ENCODE data around the gene CLK3. TPM values are rescaled to one million over a fixed set of nuclear protein-coding genes. Genes with fewer than 3 reads are reported as not detected.

CLK3 gene
- total and polyA plus RNA-seq, 2 of the 8 experiments (the other 6 are each of a cell fraction or from before 2014, with no cell fraction given) = 43.5 to 67.3 TPM

DNA sequence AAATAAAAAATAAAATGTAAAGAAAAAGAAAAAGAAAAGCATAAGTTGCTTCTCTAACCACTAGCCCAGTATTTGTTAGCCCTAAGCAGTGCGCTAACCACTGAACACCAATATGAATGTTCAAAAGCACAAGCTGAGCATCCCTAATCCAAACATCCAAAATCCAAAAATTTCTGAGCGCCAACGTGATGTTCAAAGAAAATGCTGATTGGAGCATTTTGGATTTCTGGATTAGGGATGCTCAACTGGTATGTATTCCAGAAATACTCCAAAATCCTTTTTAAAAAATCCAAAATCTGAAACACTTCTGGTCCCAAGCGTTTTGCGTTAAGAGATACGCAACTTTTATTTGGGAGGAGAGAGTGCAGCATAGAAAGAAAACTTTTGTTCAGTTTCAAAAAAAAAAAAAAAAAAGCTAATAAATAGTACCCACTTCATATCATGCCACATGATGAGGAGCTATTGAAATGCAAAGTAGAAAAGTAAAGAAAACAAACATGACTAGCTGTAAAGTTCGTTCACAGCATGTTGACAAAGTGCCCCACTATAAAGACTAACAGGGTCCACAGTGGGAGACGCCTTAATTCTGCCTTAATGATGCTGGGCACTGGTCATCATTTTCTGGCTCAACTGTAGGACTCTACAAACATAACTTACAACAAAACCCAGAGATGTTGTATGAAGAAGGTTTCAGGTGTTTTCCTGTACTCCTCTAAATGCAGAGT is 47.8 kb downstream of the CLK3 start:
- no peak overlapping the region for H3K4ac ChIP-seq (replicated peaks; ENCODE audit: insufficient read length, low read depth, low read length)
- 0 out of 7 replicates have a peak, but pooled peaks cover 0 to 2% (median 0%) of the 10 kb centered on the region in 4 experiments for H3K4me1 ChIP-seq (replicated peaks in 1 of 4; ENCODE audit: control insufficient read depth in 3 of 4, insufficient read depth in 4 of 4, low read length in 3 of 4)
- no peak overlapping the region for H3K4me2 ChIP-seq (ENCODE audit: insufficient read depth in 1 of 2, low read depth in 2 of 2, low read length in 2 of 2)
- no peak overlapping the region for H3K23ac ChIP-seq (ENCODE audit: insufficient read length)
- peaks cover 0 to 7% of the 10 kb centered on the region in 2 experiments; a peak in 1 of 4 replicates for H3K79me2 ChIP-seq (ENCODE audit: control insufficient read depth in 1 of 2, insufficient read depth in 2 of 2, low read length in 2 of 2)
- H3K36me3 ChIP-seq (ENCODE audit: control insufficient read depth in 2 of 4, insufficient read depth in 4 of 4, low read length in 3 of 4) = peaks cover 0 to 2% (median 0%) of the 10 kb centered on the region in 4 experiments; a peak in 1 of 8 replicates
- no peak overlapping the region for H3K14ac ChIP-seq (ENCODE audit: insufficient read length)
- POLR2A ChIA-PET (ENCODE audit: partially characterized antibody) = interaction anchor here (1.6 kb wide), 1 partner anchor 97 kb away, joined by 3 read pairs; no protein-coding TSS in a partner anchor
- no peak for DNase-seq (ENCODE audit: low read depth in 1 of 2, low spot score in 2 of 2)
- no peaks in the 10 kb centered on the region for H3K27me3 ChIP-seq (replicated peaks in 1 of 4; ENCODE audit: control insufficient read depth in 3 of 4, extremely low read depth in 1 of 4, insufficient read depth in 3 of 4, low read length in 3 of 4)
- H3K18ac ChIP-seq (ENCODE audit: extremely low read depth, low read length) = no peak overlapping the region
- H2BK20ac ChIP-seq (ENCODE audit: low read length) = no peak overlapping the region
- H2AK5ac ChIP-seq (ENCODE audit: low read depth, low read length) = no peak overlapping the region
- no peak overlapping the region for H3K4me3 ChIP-seq (ENCODE audit: extremely low read depth in 1 of 4, insufficient read depth in 2 of 4, low read depth in 3 of 4, low read length in 4 of 4)
- H3K56ac ChIP-seq (replicated peaks; ENCODE audit: insufficient read length, low read depth, low read length) = no peak overlapping the region
- H4K8ac ChIP-seq (ENCODE audit: extremely low read depth, insufficient read depth, low read length) = no peak overlapping the region
- H2BK15ac ChIP-seq (ENCODE audit: low read length) = no peak overlapping the region
- no peak overlapping the region for H2BK5ac ChIP-seq (ENCODE audit: low read depth, low read length)
- H3K9ac ChIP-seq (replicated peaks in 1 of 4; ENCODE audit: extremely low read depth in 1 of 4, low read depth in 3 of 4, low read length in 3 of 4) = no peak overlapping the region
- no peak overlapping the region for H3K27ac ChIP-seq (ENCODE audit: low read depth, low read length)
- H4K20me1 ChIP-seq (replicated peaks in 1 of 2; ENCODE audit: control insufficient read depth in 1 of 2, insufficient read depth in 2 of 2, low read length in 2 of 2) = peaks cover 0 to 4% of the 10 kb centered on the region in 2 experiments
- H4K91ac ChIP-seq (replicated peaks; ENCODE audit: insufficient read length, low read length) = no peak overlapping the region
- no peak overlapping the region for H2AFZ ChIP-seq (ENCODE audit: low read length)
- CTCF ChIA-PET (ENCODE audit: partially characterized antibody) = interaction anchor here (0.8 to 3.0 kb wide), 13 partner anchors 8 to 137 kb away, joined by 3 to 14 read pairs (median 3); no protein-coding TSS in a partner anchor
- no peaks in the 10 kb centered on the region for H3K23me2 ChIP-seq (ENCODE audit: low read depth, low read length)
- WGBS, 2 experiments (ENCODE audit: extremely low coverage in 1 of 2, insufficient coverage in 1 of 2, insufficient read length in 1 of 2, insufficient replicate concordance in 2 of 2, low coverage in 1 of 2, low lambda C conversion rate in 2 of 2, missing lambda C conversion rate in 1 of 2) = 87% methylated on average over 8 of the region's 8 CpGs; no CpG with 5 or more reads in 1 of the 2 experiments
- H3K79me1 ChIP-seq (ENCODE audit: low read depth, low read length) = no peaks in the 10 kb centered on the region; the same call in 1 of the 2 replicates
- no peaks in the 10 kb centered on the region for H3K9me3 ChIP-seq (ENCODE audit: insufficient read depth in 2 of 2, low read depth in 1 of 2, low read length in 1 of 2)
- no peak for TF ChIP-seq JUN (IDR thresholded peaks at IDR 0.05; ENCODE audit: low read depth, low read length)
- no peak for TF ChIP-seq NANOG (IDR thresholded peaks at IDR 0.05; ENCODE audit: insufficient read depth, low read depth, low read length, poor library complexity, severe bottlenecking)
- no peak for TF ChIP-seq POLR2A (IDR thresholded peaks at IDR 0.05; ENCODE audit: control extremely low read depth in 1 of 2, low read depth in 2 of 2, low read length in 2 of 2)
- TF ChIP-seq, protein P1, sequence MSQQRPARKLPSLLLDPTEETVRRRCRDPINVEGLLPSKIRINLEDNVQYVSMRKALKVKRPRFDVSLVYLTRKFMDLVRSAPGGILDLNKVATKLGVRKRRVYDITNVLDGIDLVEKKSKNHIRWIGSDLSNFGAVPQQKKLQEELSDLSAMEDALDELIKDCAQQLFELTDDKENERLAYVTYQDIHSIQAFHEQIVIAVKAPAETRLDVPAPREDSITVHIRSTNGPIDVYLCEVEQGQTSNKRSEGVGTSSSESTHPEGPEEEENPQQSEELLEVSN (IDR thresholded peaks at IDR 0.05) = no peak
- no peak for TF ChIP-seq JUND (IDR thresholded peaks at IDR 0.05; ENCODE audit: low read length)
- no peak for TF ChIP-seq YY1 (IDR thresholded peaks at IDR 0.05; ENCODE audit: low read depth, low read length)
- TF ChIP-seq ASH2L (IDR thresholded peaks at IDR 0.05; ENCODE audit: low read length) = no peak
- H2BK12ac ChIP-seq (ENCODE audit: low read depth, low read length) = no peak overlapping the region
- no peak overlapping the region for H4K5ac ChIP-seq (ENCODE audit: insufficient read length, low read depth, low read length)
- FAIRE-seq = no peak
- no peak overlapping the region for H2BK120ac ChIP-seq (replicated peaks; ENCODE audit: low read depth, low read length)

Measured in H1 (cell line).